ENCODE results near the gene ADD2.
"Not testable (repeated sequence)": the region's sequence is repeated elsewhere in the genome, so short reads cannot be mapped to it uniquely, and the experiment has no call there.

ADD2 gene

GRCh38 chr2:70767699-70768589 lies at the start of gene ADD2:
Gene ADD2 (minus strand): TSS chr2:70768200. CDS start chr2:70706408, 61,792 bp downstream.
- peak; percentile 44 for DNase-seq (ENCODE audit: low read depth)

- DNase-seq (ENCODE audit: low read depth) = no peak
Observed at GRCh38 chr2:70817284-70817954, 49.4 kb upstream of the ADD2 start.

- DNase-seq (ENCODE audit: low read depth) = no peak
Observed at GRCh38 chr2:70816726-70817125, 48.7 kb upstream of the ADD2 start.

- DNase-seq (ENCODE audit: low read depth) = no peak
Observed at GRCh38 chr2:70808983-70809958, 41.3 kb upstream of the ADD2 start.

DNA sequence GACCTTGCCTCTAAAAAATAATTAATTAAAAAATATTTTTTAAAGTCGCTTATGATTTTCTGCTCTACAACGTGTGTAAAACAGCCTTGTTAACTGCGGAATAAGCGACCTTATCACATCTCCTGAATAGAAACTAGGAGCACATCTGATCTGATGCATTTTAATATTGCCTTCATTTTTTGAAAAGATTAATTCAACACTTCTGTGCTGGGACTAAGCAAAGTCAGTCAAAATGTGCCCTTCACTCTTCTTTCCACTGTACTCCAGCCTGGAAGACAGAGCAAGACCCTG lies 39.8 kb upstream of the ADD2 start:
- DNase-seq (ENCODE audit: low read depth) = no peak

GRCh38 chr2:70807102-70807827 lies 39.3 kb upstream of the ADD2 start:
- no peak for DNase-seq (ENCODE audit: low read depth)

DNA sequence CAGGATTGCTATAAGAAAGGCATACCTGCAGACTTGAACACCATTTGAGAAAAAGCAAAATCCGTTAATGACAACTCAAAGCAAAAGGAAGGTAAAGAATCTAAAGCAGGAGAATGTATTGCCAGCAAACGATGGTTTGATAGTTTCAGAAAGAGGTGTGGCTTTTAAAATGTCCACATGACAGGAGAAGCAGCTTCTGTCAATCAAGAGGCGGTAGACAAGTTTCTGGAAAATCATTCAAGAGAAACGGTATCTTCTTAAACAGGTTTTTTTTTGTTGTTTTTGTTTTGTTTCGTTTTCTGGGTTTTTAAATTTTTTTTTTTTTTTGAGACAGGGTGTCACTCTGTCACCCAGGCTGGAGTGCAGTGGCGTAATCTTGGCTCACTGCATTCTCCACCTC lies 38.6 kb upstream of the ADD2 start:
- no peak for DNase-seq (ENCODE audit: low read depth)

- DNase-seq (ENCODE audit: low read depth) = no peak
Observed at GRCh38 chr2:70806013-70806412, 38.0 kb upstream of the ADD2 start.

DNA sequence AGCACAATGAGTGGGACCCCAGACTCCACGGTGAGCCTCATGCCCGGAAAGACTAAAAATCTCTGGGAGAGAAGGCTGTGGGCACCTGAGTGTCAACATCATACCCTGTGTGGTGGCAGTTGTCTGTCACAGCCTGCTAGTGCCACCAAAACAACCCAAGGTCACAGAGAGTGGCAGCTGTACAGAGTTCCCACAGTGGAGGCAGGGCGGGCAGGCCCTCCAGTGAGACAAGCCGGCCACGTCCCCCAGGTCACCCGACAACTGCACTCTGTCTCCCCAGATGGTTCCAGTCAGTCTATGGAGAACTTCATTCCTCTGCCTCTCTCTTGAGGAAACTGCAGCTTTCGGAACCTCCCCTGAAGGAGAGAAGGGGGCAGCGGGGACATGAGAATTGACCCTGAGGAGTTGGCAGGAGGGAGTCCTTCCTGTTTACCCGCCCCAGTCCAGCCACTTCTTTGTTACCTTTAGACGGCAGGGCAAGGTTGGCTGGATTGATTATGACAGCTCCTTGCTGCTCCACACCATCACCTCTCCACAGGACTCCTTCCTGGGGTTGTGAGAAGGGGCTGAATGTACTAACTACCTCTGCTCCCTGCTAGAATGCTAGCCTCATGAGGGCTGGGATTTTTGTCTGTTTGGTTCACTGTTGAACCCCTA lies 33.7 kb upstream of the ADD2 start:
- no peak for DNase-seq (ENCODE audit: low read depth)

GRCh38 chr2:70799706-70800105 lies 31.7 kb upstream of the ADD2 start:
- no peak for DNase-seq (ENCODE audit: low read depth)

GRCh38 chr2:70797996-70798395 lies 30.0 kb upstream of the ADD2 start:
- not testable (repeated sequence) for DNase-seq (ENCODE audit: low read depth)

GRCh38 chr2:70797506-70797905 lies 29.5 kb upstream of the ADD2 start:
- no peak for DNase-seq (ENCODE audit: low read depth)

DNA sequence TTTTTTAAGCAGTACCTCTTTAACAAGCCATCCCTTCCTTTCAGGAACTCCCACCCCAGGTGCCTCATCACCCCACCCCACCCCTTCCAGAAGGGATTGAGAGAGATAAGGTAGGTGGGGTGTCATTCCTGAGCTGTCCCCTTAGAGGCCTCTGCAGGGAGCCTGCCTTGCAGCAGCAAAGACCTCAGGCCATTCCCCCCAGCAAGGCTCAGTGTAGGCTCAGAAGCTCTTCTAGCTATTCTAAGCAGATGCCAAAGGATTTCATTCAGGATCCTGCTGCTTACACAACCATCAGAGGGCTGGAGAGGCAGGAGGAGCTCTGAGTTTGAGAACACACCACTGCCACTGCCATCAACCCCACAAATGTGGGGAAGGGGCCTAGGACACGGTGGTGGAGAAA lies 28.3 kb upstream of the ADD2 start:
- DNase-seq (ENCODE audit: low read depth) = no peak

DNA sequence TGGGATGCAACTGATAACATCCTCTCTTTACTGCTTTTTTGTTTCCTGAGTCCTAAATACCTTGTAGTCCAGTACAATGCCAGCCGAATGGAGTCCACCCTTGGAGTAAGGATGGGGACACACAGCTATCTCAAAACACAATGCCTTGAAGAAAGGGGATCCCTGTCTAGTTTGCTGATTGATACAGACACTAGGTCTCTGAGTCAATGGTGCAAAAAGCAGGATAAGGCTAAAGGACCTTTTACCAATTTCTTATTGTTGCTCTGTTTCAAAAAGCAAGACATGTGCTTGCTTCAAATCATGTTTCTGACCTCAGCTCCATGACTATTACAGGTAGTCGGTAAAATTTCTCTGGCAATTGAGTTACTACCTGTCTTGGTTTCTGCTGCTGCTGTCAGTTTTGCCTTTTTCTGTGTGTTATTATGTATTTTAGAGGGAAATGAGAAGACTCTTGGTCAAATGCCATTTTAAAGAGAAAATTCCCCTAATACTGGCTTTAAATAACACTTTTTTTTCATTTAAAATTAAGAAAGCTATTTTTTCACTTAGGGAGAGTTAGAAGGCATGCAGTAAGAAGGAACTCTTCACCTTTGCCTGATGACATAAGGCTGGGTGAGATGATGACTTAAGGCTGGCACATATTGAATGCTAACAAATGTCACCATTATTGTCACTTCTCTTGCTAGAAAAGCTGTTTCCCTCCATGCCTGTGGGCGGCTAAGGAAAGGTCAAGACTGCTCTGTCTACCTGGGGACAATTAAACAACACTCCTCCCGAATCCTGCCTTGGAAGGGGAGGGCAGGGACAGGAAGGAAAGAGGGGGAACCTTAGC lies 27.4 kb upstream of the ADD2 start:
- no peak for DNase-seq (ENCODE audit: low read depth)

DNA sequence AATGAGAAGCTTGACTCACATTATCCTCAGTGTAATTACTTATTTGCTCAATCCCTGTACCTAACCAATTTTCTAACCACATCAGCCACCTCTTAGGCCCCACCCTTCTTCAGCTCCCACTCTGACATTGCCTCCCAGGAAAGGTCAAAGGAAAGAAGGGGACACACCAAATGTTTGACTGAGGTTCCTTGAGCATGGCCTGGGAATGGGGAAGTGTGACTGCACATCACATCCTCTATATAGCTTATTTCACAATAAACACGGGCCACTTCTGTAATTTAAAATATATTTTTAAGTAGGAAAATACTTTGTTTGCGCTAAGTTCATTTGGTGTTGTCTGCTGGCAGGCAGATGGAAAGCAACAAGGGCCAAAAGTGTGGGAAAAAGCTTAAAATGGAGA lies 25.4 kb upstream of the ADD2 start:
- no peak for DNase-seq (ENCODE audit: low read depth)

DNA sequence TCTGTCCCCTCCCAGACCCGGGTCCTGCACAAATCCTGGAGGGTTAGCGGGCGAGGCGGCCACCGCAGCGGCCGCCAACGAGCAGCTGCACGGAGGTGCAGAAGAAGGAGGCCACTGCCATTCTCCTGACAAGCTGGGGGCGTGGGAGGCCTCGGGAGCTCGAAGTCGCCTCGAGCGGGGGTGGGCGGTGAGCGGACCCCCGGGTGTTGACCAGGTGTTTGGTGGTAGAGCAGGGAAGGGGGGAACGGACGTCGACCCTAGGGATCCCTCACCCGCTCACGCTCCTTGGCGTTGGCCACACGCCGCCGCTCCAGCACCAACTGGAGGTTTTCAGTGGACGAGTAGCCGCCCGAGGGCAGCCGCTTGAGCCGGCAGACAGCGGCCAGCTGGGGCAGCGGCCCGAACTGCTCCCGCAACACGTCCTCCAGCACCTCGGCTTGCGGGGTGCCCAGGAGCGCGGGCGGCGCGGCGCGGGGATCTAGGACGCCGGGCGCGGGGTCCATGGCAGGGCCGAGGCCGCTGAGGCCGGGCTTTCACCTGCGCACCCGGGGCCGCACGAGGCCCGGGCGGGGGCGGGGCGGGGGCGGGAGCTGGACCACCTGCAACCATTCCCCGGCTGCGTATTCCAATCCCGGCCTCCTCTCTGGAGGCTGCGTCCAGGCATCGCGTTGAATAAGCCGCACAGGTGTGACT lies 22.3 kb upstream of the ADD2 start, which contains the start of gene FIGLA:
Gene FIGLA (minus strand): TSS at position 508 of the 693 bp plus-strand sequence. CDS start 5 bp downstream, at position 503.
- no peak for DNase-seq (ENCODE audit: low read depth)

DNA sequence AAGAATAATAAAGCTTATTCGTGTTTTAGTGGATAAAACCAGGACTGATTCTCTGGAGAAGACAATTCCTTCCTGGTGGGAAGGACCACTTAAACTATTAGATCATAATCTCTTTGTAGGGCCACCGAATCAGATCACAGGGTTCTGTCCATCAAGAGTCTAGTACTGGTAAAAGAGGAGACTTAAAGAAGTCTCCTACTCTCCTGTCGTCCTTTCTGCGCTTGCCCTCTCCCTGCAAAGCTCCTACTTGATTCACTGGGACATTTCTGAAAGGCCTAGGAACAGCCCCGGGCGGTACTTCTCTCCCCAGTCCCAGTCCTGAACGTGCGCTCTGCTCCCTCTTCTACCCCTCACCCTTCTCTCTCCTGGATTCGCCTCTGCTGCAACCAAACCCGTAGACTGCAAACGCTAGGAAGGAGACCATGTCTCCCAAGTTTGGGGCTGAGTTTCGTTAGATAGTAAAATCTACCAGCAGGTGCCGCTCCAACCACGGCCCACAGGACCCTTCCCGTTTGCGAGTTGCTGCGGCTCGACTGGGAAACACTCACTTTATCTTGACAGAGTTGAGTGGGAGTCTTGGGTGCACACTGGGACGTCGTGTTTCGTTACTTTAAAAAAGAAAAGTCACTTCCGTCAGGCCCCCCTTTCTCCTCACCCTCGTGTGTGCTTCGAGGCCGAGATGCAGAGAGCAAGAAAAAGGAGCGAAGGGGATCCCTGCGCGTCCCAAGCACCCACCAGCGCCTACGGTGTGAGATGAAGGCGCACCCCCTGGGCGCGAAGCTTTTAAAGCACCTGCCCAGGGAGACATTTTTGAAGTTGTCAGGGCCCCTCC lies 21.5 kb upstream of the ADD2 start:
- peak; percentile 70 for DNase-seq (ENCODE audit: low read depth)

GRCh38 chr2:70785137-70785911 lies 17.3 kb upstream of the ADD2 start:
- peak; percentile 43 for DNase-seq (ENCODE audit: low read depth)
